ENCODE measurements around the gene MMP11.

MMP11 gene

DNA sequence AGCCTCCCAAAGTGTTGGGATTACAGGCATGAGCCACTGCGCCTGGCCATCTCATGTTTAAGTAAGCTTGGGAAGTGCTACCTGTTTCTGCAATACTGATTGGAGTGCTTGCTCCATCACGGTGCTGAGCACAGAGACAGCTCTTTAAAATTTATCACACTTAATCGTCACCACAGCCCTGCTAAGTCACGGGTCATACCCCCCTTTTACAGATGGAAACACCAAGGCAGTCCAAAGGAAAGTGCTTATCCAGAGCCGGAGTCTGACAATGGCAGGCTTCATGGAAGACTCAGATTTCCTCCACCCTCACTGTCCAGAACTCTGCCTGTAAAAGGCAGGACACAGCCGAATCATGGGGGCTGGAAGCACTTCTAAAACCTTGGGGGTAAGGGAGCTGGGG, 12.6 kb upstream of the MMP11 start:
- DNase-seq (ENCODE audit: low read depth): no peak

GRCh38 chr22:23762842-23763578, 9.6 kb upstream of the MMP11 start, which contains the start of gene C22orf15:
Gene C22orf15 (plus strand): TSS chr22:23762990. CDS start chr22:23763307, 317 bp downstream.
- DNase-seq (ENCODE audit: low read depth): no peak

DNA sequence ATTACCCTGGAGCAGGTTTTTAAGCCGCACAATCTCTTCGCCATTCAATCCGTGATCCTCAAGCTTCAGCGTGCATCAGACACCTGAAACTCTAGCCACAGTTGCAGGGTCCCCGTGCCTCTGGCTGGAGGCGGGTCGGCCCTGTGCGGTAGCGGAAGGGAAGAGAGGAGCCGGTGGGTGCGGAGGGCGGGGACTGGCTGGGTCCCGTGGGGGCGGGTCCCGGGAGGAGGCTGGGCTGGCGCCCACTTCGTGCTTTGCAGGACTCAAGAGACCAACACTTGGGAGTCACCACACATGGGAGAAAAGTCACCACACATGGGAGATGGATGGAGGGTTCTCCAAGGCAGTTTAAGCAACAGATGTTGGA, 9.1 kb upstream of the MMP11 start:
- peak; percentile 41 for DNase-seq (ENCODE audit: low read depth)

- no peak for DNase-seq (ENCODE audit: low read depth)
Observed at GRCh38 chr22:23763954-23764353, 8.7 kb upstream of the MMP11 start.

- no peak for DNase-seq (ENCODE audit: low read depth)
Observed at GRCh38 chr22:23764899-23765881, 7.5 kb upstream of the MMP11 start.

GRCh38 chr22:23767303-23767672, 5.4 kb upstream of the MMP11 start:
- DNase-seq (ENCODE audit: low read depth): no peak

DNA sequence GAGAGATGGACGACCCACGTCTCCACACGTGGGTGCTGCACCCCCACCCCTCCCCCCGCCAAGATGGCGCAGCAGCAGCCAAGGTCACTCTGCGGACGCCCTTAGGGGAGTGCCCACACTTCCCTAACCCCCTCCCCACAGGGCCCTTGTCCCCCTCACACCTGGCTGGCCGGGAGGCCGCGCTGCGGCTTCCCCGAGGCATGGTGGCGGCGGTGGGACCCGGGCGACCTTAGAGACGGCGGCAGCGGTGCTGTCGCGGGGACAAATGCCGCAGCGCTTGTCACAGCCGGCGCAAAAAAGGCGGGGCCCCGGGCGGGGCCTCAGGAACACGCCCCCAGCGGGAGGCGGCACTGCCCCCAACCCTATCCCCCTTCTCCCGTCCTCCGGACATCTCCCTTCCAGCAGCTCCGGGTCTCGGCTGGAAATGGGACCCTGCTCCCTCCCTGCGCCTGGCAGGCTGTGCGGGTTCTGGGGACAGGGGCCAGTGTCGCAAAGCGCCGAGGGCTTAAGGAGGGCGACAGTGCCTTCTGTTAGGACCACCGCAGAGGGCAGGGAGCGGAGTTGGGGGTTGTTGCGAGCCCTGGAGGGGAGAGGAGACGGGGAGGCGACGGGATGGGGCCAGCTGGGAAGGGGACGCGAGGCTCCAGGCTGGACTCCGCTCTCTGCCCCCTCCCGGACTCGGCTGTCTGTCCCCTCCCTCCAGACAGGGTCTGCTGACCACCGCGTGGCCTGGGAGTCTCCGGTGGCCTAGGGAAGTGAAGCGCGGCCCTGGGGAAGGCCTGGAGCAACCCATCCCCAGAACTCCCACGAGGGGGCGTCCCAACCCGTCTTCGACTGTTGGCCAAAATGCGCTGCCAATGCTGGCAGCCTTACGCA, 4.7 kb upstream of the MMP11 start, which contains the start of gene CHCHD10:
Gene CHCHD10, minus strand, starts transcription at position 300 of the 876 bp plus-strand sequence. Its CDS starts 98 bp downstream, at position 202.
- peak; percentile 65 for DNase-seq (ENCODE audit: low read depth)

DNA sequence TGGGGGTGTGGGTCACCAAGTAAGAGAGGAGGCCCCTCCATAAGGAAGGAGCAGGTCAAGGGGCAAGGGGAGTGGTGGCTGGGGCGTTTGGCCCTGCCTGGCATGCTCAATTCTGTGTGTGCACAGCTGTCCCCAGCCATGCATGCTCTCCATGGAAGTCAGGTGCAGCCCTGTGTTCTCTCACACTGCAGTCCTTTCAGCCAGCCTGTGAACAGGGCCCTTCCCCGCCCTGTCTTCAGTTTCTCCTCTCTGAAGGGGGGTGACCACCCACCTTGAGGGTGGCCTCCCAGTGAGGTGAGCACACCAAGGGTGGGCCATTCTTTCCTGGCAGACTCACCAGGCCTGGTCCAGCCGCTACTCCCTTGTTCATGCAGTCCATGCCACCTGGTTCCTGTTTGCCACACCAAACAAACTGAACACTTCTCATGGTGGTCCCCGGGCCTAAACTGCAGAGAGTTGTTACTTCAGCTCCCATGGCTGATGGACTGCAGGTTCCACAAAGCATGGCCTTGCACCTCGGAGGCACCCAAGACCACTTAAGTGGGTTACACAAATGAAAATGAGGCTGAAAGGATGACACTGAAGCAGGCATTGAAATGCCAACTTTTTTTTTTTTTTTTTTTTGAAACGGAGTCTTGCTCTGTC, 3.2 kb upstream of the MMP11 start:
- DNase-seq (ENCODE audit: low read depth): no peak

GRCh38 chr22:23772315-23772648, 367 bp upstream of the MMP11 start:
- no peak for DNase-seq (ENCODE audit: low read depth)

DNA sequence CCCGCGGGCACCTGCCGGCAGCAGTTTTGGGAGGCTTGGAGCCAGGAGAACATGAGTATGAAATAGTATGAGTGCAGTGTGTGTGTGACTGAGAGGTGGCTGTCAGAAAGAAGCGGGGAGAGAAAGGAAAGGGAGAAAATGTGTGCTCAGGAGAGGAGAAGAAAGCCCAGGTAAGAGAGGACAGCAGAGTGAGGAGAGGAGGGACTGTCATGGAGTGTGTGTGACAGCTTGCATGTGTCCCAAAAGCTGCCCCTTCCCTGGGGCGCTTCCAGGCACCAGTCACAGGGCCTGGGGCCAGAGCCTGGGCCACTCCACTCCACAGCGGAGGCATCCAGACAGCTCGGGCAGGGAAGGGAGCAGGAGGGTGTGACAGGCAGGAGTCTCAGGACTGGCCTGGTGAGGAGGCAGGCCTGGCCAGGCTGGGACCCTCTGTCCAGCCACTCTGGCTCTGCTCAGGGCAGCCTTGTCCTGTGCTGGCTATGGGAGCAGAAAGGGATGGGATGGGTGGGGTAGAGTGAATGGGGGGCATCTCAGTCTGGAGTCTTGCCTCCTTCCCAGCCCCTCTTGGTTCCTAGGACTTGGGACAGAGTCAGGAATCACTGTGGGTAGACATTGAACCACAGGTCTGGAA, 949 bp downstream of the MMP11 start:
- no peak for DNase-seq (ENCODE audit: low read depth)

GRCh38 chr22:23774114-23774921, 1.7 kb downstream of the MMP11 start:
- no peak for DNase-seq (ENCODE audit: low read depth)

GRCh38 chr22:23774922-23775436, 2.3 kb downstream of the MMP11 start:
- no peak for DNase-seq (ENCODE audit: low read depth)

GRCh38 chr22:23775779-23776375, 3.2 kb downstream of the MMP11 start:
- no peak for DNase-seq (ENCODE audit: low read depth)

DNA sequence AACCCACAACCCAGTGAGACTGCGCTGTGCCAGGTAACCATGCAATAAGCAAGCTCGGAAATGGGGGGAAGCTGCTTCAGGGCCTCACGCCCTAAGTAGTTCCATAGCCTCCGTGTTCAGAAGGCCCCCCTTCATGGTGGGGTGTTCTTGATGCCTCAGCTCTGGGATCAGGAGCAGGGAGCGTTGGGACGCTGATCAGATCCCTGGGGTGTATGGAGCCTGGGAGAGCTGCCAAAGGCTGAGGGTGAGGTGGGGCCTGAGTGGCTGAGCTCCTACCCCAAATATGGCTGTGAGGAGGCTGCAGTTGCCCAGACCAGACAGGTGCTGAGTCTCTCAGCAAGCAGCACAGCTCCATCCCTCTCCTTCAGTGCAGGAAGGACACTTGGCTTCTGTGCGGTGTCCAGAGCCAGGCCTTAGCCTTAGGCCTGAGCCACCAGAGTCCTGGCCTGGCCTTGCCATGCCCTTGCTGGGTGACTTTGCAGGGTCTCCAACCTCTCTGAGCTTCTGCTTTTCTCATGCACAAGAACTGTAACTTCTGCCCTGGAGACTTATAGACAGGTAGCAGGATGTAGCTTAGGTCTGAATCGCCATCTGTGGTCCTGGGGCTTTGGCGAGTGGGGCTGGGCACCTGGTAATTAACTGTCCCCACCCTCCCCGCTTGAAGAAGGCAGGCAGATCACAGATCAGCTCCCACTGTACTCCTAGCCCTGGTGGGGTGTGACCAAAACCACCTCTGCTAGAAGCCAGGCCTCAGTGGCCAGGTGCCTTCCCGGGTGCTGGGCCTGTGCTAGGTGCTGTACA, 5.3 kb downstream of the MMP11 start:
- no peak for DNase-seq (ENCODE audit: low read depth)

DNA sequence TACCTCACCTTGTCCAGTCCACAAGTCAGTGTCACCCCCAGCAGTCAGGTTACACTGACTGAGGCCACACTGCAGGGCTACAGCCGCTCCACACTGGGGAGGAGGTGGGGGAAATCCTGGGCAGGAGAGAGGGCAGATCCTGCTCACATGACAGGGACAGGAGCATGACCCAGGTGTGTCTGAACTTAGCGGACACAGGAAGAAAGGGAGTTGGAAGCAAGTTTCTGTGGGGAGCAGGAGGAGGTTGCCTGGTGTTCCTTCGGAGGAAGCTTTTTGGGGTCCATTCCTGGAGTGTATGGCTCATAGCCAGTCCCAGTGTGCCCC, 5.9 kb downstream of the MMP11 start:
- no peak for DNase-seq (ENCODE audit: low read depth)

DNA sequence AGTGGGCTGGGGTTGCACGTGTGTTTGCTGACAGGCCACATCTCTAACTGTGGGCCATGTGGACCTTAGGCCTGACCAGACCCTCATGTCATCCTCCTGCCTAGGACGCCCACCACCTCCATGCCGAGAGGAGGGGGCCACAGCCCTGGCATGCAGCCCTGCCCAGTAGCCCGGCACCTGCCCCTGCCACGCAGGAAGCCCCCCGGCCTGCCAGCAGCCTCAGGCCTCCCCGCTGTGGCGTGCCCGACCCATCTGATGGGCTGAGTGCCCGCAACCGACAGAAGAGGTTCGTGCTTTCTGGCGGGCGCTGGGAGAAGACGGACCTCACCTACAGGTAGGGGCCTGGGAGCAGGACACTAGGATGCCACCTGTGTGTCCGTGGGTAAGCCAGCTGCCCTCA, 6.4 kb downstream of the MMP11 start:
- DNase-seq (ENCODE audit: low read depth): no peak

- DNase-seq (ENCODE audit: low read depth): no peak
Observed at GRCh38 chr22:23779731-23780130, 7.1 kb downstream of the MMP11 start.

- DNase-seq (ENCODE audit: low read depth): no peak
Observed at GRCh38 chr22:23780146-23780748, 7.6 kb downstream of the MMP11 start.

- no peak for DNase-seq (ENCODE audit: low read depth)
Observed at GRCh38 chr22:23781065-23781464, 8.4 kb downstream of the MMP11 start.

Measured in activated T-helper 1 cell treated with Interleukin-2 at 50 U/mL for 16 hours (primary cell).